HepG2 (cell line): ENCODE results near the gene CFAP97D1. TPM values are rescaled to one million over a fixed set of nuclear protein-coding genes. Genes with fewer than 3 reads are reported as not detected.

Experiments
- AKNA ChIP-seq: sonication (generic); formaldehyde crosslinking; IDR thresholded peaks from 2 replicates; pipeline ENCODE4 v1.4.0; 2020; ENCODE audit warnings: missing genetic modification reagents, borderline replicate concordance
- CCDC6 ChIP-seq: sonication (generic); formaldehyde crosslinking; IDR thresholded peaks from 2 replicates; pipeline ENCODE4 v1.8.1; 2022; ENCODE audit warnings: mild to moderate bottlenecking, missing genetic modification reagents, moderate library complexity
- CHD4 ChIP-seq: fragments of 200-600 bp; sonication (generic); IDR thresholded peaks from 2 replicates; pipeline ENCODE4 v1.7.0; 2017; ENCODE audit warnings: mild to moderate bottlenecking, low read length, borderline replicate concordance
- ESRRA ChIP-seq: sonication (generic); formaldehyde crosslinking; IDR thresholded peaks from 2 replicates; pipeline ENCODE4 v1.5.1; 2020; ENCODE audit warnings: mild to moderate bottlenecking, low read depth, missing genetic modification reagents
- HCFC1 ChIP-seq: fragments of 150-350 bp; IDR thresholded peaks from 2 replicates; pipeline ENCODE4 v1.6.1; 2014; ENCODE audit warnings: low read depth, low read length
- HNF4A ChIP-seq: sonication (generic); formaldehyde crosslinking; IDR thresholded peaks from 2 replicates; pipeline ENCODE4 v1.4.0; 2020; ENCODE audit warnings: missing genetic modification reagents
- HOXA9 ChIP-seq: sonication (generic); formaldehyde crosslinking; IDR thresholded peaks from 2 replicates; pipeline ENCODE4 v1.8.1; 2022; ENCODE audit warnings: missing genetic modification reagents, mild to moderate bottlenecking, moderate library complexity, borderline replicate concordance
- IRF2 ChIP-seq: IDR thresholded peaks from 2 replicates; pipeline ENCODE4 v1.6.1; 2018; ENCODE audit warnings: missing genetic modification reagents, missing compliant biosample characterization
- KDM5B ChIP-seq: sonication (generic); formaldehyde crosslinking; IDR thresholded peaks from 2 replicates; pipeline ENCODE4 v1.4.0; 2020; ENCODE audit warnings: missing genetic modification reagents, mild to moderate bottlenecking, borderline replicate concordance
- KLF16 ChIP-seq, 2 experiments: sonication (generic) in 1 of 2; formaldehyde crosslinking in 1 of 2; IDR thresholded peaks; 2 replicates each; pipeline versions ENCODE4 v1.6.1 to v1.8.0; 2016 to 2023; ENCODE audit warnings: missing genetic modification reagents in 2 of 2, missing compliant biosample characterization in 1 of 2
- MIXL1 ChIP-seq: IDR thresholded peaks from 2 replicates; pipeline ENCODE4 v1.6.1; 2016
- NFIC ChIP-seq: IDR thresholded peaks from 2 replicates; pipeline ENCODE4 v1.6.1; 2012; ENCODE audit warnings: mild to moderate bottlenecking, low read length, inconsistent platforms
- PAF1 ChIP-seq: IDR thresholded peaks from 2 replicates; pipeline ENCODE4 v1.6.1; 2016; ENCODE audit warnings: missing genetic modification reagents, missing compliant biosample characterization
- REPIN1 ChIP-seq: sonication (generic); formaldehyde crosslinking; IDR thresholded peaks from 2 replicates; pipeline ENCODE4 v1.8.0; 2022; ENCODE audit warnings: missing genetic modification reagents, low read depth, mild to moderate bottlenecking, borderline replicate concordance
- TCF7 ChIP-seq: sonication (generic); IDR thresholded peaks from 2 replicates; pipeline ENCODE4 v1.6.1; 2016; ENCODE audit warnings: antibody characterized with exemption, low read depth
- TP53 ChIP-seq: sonication (generic); formaldehyde crosslinking; conservative IDR thresholded peaks from 2 replicates; pipeline ENCODE4 v1.4.0; 2020; ENCODE audit warnings: missing genetic modification reagents
- ZFP1 ChIP-seq: IDR thresholded peaks from 2 replicates; pipeline ENCODE4 v1.6.1; 2016
- ZFP37 ChIP-seq: sonication (generic); formaldehyde crosslinking; IDR thresholded peaks from 2 replicates; pipeline ENCODE4 v1.4.0; 2020; ENCODE audit warnings: missing genetic modification reagents, borderline replicate concordance
- ZMYM4 ChIP-seq: sonication (generic); formaldehyde crosslinking; IDR thresholded peaks from 2 replicates; pipeline ENCODE4 v1.8.1; 2023; ENCODE audit warnings: mild to moderate bottlenecking, missing genetic modification reagents
- ZNF746 ChIP-seq: sonication (generic); formaldehyde crosslinking; IDR thresholded peaks from 2 replicates; pipeline ENCODE4 v1.8.0; 2022; ENCODE audit warnings: mild to moderate bottlenecking, missing genetic modification reagents
- ZNF75D ChIP-seq: sonication (generic); formaldehyde crosslinking; IDR thresholded peaks from 2 replicates; pipeline ENCODE4 v1.8.1; 2023; ENCODE audit warnings: missing genetic modification reagents, mild to moderate bottlenecking, borderline replicate concordance
- ZNF792 ChIP-seq: IDR thresholded peaks from 2 replicates; pipeline ENCODE4 v1.6.1; 2016
- polyA plus RNA-seq, 8 experiments: library from polyadenylated mRNA; depleted of rRNA in 3 of 8; stranded (reverse) in 7 of 8; unstranded in 1 of 8; fragments of >200 nt; fragmentation: Illumina TruSeq in 4 of 8; extraction: Trizol in 4 of 8; gene quantifications; 2 replicates each; pipeline versions ENCODE4 v1.2.1 to v1.2.3, GENCODE V29; 2011 to 2016; ENCODE audit warnings: low read depth in 4 of 8, missing spikeins in 1 of 8, mixed read lengths in 1 of 8; ENCODE audit not compliant: insufficient read depth in 1 of 8
- total RNA-seq, 5 experiments: library from RNA; depleted of rRNA; stranded (reverse); fragments of >200 nt; fragmentation: Illumina TruSeq; extraction: Trizol; gene quantifications; 2 replicates each; pipeline ENCODE4 v1.2.3, GENCODE V29; 2016; ENCODE audit warnings: low read depth in 1 of 5
- TF ChIP-seq, protein P1 (sequence below): sonication (generic); formaldehyde crosslinking; IDR thresholded peaks from 2 replicates; pipeline ENCODE4 v1.8.1; 2023; ENCODE audit warnings: mild to moderate bottlenecking, missing genetic modification reagents
- TF ChIP-seq, protein P2 (sequence below): sonication (generic); formaldehyde crosslinking; IDR thresholded peaks from 2 replicates; pipeline ENCODE4 v1.5.0; 2020; ENCODE audit warnings: missing genetic modification reagents

Gene CFAP97D1
- total and polyA plus RNA-seq, 2 of the 13 experiments (the other 11 are each of a cell fraction or from before 2014, with no cell fraction given), result 0.02 TPM; not detected in 1

GRCh38 chr17:43801844-43802243 lies 21.6 kb downstream of the CFAP97D1 start (continued):
- TF ChIP-seq AKNA (CRISPR knock-in tag) (no peak), NFIC (peak; percentile 87), ZFP37 (CRISPR knock-in tag) (no peak), ZNF746 (CRISPR knock-in tag) (no peak), CCDC6 (CRISPR knock-in tag) (no peak), ZFP1 (CRISPR knock-in tag) (no peak), KLF16 (CRISPR knock-in tag; IDR thresholded peaks at IDR 0.05) (peak in 1 of 2 experiments; percentile 76; a peak in 1 of 4 replicates), IRF2 (CRISPR knock-in tag) (peak; percentile 72; the same call in 1 of the 2 replicates), PAF1 (no peak), ZNF75D (no peak), HNF4A (CRISPR knock-in tag) (peak; percentile 81), HOXA9 (CRISPR knock-in tag) (no peak), TP53 (CRISPR knock-in tag) (0 out of 2 replicates have a peak, but pooled peaks have one; percentile 17), HCFC1 (no peak), ZMYM4 (CRISPR knock-in tag) (no peak), REPIN1 (CRISPR knock-in tag) (peak; percentile 44; the same call in 1 of the 2 replicates), TCF7 (peak; percentile 99), ESRRA (CRISPR knock-in tag) (peak; percentile 41; the same call in 1 of the 2 replicates), MIXL1 (CRISPR knock-in tag) (peak; percentile 94; the same call in 1 of the 2 replicates), ZNF792 (CRISPR knock-in tag) (peak; percentile 66; the same call in 1 of the 2 replicates), CHD4 (no peak), KDM5B (CRISPR knock-in tag) (no peak)
- TF ChIP-seq, protein P1, sequence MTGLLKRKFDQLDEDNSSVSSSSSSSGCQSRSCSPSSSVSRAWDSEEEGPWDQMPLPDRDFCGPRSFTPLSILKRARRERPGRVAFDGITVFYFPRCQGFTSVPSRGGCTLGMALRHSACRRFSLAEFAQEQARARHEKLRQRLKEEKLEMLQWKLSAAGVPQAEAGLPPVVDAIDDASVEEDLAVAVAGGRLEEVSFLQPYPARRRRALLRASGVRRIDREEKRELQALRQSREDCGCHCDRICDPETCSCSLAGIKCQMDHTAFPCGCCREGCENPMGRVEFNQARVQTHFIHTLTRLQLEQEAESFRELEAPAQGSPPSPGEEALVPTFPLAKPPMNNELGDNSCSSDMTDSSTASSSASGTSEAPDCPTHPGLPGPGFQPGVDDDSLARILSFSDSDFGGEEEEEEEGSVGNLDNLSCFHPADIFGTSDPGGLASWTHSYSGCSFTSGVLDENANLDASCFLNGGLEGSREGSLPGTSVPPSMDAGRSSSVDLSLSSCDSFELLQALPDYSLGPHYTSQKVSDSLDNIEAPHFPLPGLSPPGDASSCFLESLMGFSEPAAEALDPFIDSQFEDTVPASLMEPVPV (CRISPR knock-in tag), result peak; percentile 39; the same call in 1 of the 2 replicates
- TF ChIP-seq, protein P2, sequence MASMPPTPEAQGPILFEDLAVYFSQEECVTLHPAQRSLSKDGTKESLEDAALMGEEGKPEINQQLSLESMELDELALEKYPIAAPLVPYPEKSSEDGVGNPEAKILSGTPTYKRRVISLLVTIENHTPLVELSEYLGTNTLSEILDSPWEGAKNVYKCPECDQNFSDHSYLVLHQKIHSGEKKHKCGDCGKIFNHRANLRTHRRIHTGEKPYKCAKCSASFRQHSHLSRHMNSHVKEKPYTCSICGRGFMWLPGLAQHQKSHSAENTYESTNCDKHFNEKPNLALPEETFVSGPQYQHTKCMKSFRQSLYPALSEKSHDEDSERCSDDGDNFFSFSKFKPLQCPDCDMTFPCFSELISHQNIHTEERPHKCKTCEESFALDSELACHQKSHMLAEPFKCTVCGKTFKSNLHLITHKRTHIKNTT, result no peak
